ENCODE results near the gene WASHC2A. TPM values are rescaled to one million over a fixed set of nuclear protein-coding genes. Genes with fewer than 3 reads are reported as not detected.
"Not testable (repeated sequence)": the region's sequence is repeated elsewhere in the genome, so short reads cannot be mapped to it uniquely, and the experiment has no call there.

WASHC2A gene
- total and polyA plus RNA-seq, 4 donors = 8.9 to 54.3 (median 26.8) TPM

DNA sequence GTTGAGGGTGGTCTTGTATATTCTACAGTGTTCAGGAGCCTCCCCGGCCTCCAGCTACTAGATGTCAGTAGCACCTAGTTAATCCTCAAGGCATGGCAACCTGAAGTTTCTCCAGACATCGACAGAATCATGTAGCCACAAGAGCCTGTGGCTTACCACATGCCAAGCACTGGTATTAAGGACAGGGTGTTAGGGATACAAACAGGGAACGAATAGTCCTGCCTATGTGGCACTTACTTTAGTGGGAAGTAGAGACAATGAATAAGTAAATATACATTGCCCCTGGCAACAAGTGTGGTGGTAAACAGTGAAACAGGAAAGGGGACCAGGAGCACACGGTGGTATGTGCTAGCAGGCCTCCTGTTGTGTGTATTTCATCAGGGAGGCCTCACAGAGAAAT is 32.4 kb upstream of the WASHC2A start:
- 45 to 51% methylated on average over 4 of the region's 4 CpGs for WGBS, 2 donors
- DNase-seq; H3K4me1 ChIP-seq (ENCODE audit: control insufficient read depth in 1 of 2, insufficient read depth in 2 of 2, low read length in 2 of 2); H3K4me3 ChIP-seq (ENCODE audit: low read length in 2 of 2); intact Hi-C loops (cut with DNase I); H3K27me3 ChIP-seq (ENCODE audit: control insufficient read depth in 1 of 2, insufficient read depth in 2 of 2, low read length in 1 of 2); H3K36me3 ChIP-seq (ENCODE audit: control insufficient read depth in 1 of 2, insufficient read depth in 2 of 2, low read length in 1 of 2); H3K27ac ChIP-seq (ENCODE audit: low read depth in 1 of 2, low read length in 2 of 2); ATAC-seq (ENCODE audit: low FRiP score); H3K9me3 ChIP-seq (ENCODE audit: control insufficient read depth, low read length): not testable (repeated sequence)

DNA sequence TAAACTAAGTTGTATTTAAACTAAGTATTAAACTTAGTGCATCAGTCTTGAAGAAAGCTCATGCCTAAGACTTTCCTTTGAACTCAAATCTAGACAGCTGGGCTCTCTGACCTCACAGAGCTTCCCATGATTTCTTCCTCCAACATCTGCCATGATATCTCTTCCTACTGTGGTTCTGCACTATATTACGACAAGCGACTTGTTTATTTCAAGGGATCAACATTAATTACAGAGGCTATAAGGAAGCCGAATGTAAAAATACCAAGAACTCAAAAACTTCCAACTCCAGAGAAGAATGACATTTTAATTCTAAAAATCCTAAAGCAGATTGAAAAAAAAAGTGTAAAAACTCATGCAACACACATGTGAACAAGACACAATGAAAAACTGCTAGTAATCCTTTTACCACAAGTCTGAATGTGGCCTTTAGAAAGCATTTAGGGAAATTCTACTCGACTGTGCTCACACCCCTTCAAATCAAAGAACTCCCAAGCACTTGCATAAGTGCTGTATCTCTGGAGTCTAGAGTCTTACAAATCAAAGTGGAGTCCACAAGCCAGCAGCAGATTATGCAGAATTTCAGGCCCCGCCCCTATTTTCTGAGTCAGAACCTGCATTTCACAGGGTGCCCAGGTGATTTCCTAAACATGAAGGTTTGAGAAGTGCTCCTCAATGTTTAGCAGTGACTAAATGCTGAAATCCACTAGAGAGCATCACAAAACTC is 22.7 kb upstream of the WASHC2A start:
- no peak for DNase-seq
- H3K27me3 ChIP-seq (ENCODE audit: control insufficient read depth in 1 of 2, insufficient read depth in 2 of 2, low read length in 1 of 2) = no peaks in the 10 kb centered on the region
- no peaks in the 10 kb centered on the region for H3K36me3 ChIP-seq (ENCODE audit: control insufficient read depth in 1 of 2, insufficient read depth in 2 of 2, low read length in 1 of 2)
- no peaks in the 10 kb centered on the region for H3K4me1 ChIP-seq (ENCODE audit: control insufficient read depth in 1 of 2, insufficient read depth in 2 of 2, low read length in 2 of 2)
- no peak for ATAC-seq (ENCODE audit: low FRiP score)
- H3K4me3 ChIP-seq (ENCODE audit: low read length in 2 of 2) = no peak overlapping the region
- H3K27ac ChIP-seq (ENCODE audit: low read depth in 1 of 2, low read length in 2 of 2) = no peak overlapping the region
- intact Hi-C loops (cut with DNase I) = no loop called here
- no peaks in the 10 kb centered on the region for H3K9me3 ChIP-seq (ENCODE audit: control insufficient read depth, low read length)
- 61 to 70% methylated on average over 5 of the region's 5 CpGs for WGBS, 2 donors

DNA sequence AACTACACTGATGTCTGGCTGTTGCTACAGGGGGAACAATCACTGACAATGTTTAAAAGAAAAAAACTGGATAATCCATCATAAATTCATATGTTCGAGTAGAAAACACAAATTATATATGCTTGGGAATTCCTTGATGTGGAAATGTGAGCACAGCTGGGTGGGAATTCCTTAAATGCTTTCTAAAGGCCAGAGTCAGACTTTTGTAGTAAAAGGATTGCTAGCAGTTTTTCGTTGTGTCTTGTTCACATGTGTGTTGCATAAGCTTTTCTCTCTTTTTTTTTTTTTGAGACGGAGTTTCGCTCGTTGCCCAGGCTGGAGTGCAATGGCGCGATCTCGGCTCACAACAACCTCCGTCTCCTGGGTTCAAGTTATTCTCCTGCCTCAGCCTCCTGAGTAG is 21.3 kb upstream of the WASHC2A start:
- H3K4me3 ChIP-seq (ENCODE audit: low read length in 2 of 2); DNase-seq; H3K27ac ChIP-seq (ENCODE audit: low read depth in 1 of 2, low read length in 2 of 2); ATAC-seq (ENCODE audit: low FRiP score); H3K9me3 ChIP-seq (ENCODE audit: control insufficient read depth, low read length); H3K27me3 ChIP-seq (ENCODE audit: control insufficient read depth in 1 of 2, insufficient read depth in 2 of 2, low read length in 1 of 2); intact Hi-C loops (cut with DNase I); H3K36me3 ChIP-seq (ENCODE audit: control insufficient read depth in 1 of 2, insufficient read depth in 2 of 2, low read length in 1 of 2); H3K4me1 ChIP-seq (ENCODE audit: control insufficient read depth in 1 of 2, insufficient read depth in 2 of 2, low read length in 2 of 2): not testable (repeated sequence)
- 44 to 66% methylated on average over 9 of the region's 9 CpGs for WGBS, 2 donors

DNA sequence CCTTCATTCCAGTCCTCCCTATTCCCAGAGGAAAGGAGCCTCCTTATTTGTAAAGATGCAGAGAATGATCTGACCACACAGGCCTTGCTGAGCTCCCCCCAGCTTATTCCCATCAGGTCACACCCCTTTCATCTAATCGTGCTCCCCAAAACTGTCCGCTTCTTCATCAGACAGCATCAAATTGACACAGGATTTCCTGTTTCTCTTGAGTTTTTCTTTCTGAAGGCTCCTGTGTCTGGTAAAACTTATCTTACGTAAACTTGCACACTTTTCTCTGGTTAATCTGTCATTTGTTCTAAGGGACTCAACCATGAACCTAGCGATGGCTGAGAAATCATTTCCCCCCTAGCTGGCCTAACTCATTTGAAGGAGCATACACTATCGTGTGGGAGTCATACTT is 20.2 kb upstream of the WASHC2A start:
- H3K4me3 ChIP-seq (ENCODE audit: low read length in 2 of 2); H3K9me3 ChIP-seq (ENCODE audit: control insufficient read depth, low read length); H3K36me3 ChIP-seq (ENCODE audit: control insufficient read depth in 1 of 2, insufficient read depth in 2 of 2, low read length in 1 of 2); DNase-seq; H3K4me1 ChIP-seq (ENCODE audit: control insufficient read depth in 1 of 2, insufficient read depth in 2 of 2, low read length in 2 of 2); H3K27me3 ChIP-seq (ENCODE audit: control insufficient read depth in 1 of 2, insufficient read depth in 2 of 2, low read length in 1 of 2); intact Hi-C loops (cut with DNase I); H3K27ac ChIP-seq (ENCODE audit: low read depth in 1 of 2, low read length in 2 of 2); ATAC-seq (ENCODE audit: low FRiP score): not testable (repeated sequence)
- 77 to 88% methylated on average over 3 to 5 of the region's 5 CpGs for WGBS, 2 donors

DNA sequence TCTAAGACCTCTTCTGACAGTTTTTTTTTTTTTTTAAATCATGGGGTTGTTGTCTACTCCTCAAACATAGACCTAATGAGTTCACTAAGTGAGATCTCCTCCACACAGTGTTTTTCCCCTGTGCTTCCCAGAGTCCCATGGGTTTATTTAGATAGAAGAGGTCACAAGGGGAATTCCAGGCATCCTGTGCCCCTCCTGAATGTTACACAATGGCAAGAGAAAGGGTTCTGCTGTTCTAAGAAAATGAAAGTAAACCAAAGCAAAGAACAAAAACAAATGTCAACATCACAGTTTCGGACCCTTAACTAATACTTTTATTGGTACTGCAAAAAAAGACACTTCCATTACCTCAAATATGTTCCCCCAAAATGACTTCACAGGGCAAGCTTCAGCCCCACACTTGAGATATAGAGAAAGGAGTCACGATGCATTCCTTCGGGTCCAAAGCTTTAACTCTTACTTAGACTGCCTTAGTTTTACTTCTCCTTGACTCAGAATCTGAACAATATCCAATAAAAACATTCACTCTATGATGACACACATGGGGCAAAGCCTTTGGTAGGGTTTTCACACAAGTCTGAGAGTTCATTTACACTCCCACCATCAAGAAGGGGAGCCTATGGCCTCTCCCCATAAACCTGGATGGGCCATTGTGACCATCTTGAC is 15.6 kb upstream of the WASHC2A start:
- DNase-seq; H3K4me1 ChIP-seq (ENCODE audit: control insufficient read depth in 1 of 2, insufficient read depth in 2 of 2, low read length in 2 of 2); H3K36me3 ChIP-seq (ENCODE audit: control insufficient read depth in 1 of 2, insufficient read depth in 2 of 2, low read length in 1 of 2); ATAC-seq (ENCODE audit: low FRiP score); H3K9me3 ChIP-seq (ENCODE audit: control insufficient read depth, low read length); intact Hi-C loops (cut with DNase I); H3K27me3 ChIP-seq (ENCODE audit: control insufficient read depth in 1 of 2, insufficient read depth in 2 of 2, low read length in 1 of 2); H3K4me3 ChIP-seq (ENCODE audit: low read length in 2 of 2); H3K27ac ChIP-seq (ENCODE audit: low read depth in 1 of 2, low read length in 2 of 2): not testable (repeated sequence)
- WGBS, 2 donors = 53 to 56% methylated on average over 3 of the region's 3 CpGs

DNA sequence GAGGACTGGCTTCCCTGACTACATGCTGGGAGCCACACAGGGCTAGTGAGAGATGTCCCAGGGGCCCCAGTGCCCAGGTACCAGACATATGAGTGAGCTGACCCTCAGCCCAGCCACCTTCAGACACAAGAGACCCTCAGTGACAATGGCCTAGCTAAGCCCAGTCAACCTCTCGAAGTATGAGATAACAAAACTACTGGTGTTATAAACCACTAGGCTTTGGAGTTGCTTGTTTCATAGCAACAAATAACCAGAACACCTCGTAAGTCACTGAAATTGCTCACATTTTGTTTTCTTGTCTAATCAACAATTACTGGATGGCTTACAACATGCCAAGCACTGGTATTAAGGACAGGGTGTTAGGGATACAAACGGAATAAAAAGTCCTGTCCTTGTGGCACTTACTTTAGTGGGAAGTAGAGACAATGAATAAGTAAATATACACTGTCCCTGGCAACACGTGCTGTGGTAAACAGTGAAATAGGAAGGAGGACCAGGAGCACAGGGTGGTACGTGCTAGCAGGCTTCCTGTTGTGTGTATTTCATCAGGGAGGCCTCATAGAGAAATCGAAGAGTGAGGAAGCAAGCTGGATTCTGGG is 14.9 kb upstream of the WASHC2A start:
- DNase-seq; H3K27ac ChIP-seq (ENCODE audit: low read depth in 1 of 2, low read length in 2 of 2); H3K36me3 ChIP-seq (ENCODE audit: control insufficient read depth in 1 of 2, insufficient read depth in 2 of 2, low read length in 1 of 2); H3K27me3 ChIP-seq (ENCODE audit: control insufficient read depth in 1 of 2, insufficient read depth in 2 of 2, low read length in 1 of 2); ATAC-seq (ENCODE audit: low FRiP score); intact Hi-C loops (cut with DNase I); H3K4me3 ChIP-seq (ENCODE audit: low read length in 2 of 2); H3K9me3 ChIP-seq (ENCODE audit: control insufficient read depth, low read length); H3K4me1 ChIP-seq (ENCODE audit: control insufficient read depth in 1 of 2, insufficient read depth in 2 of 2, low read length in 2 of 2): not testable (repeated sequence)
- 61 to 79% methylated on average over 6 of the region's 6 CpGs for WGBS, 2 donors

DNA sequence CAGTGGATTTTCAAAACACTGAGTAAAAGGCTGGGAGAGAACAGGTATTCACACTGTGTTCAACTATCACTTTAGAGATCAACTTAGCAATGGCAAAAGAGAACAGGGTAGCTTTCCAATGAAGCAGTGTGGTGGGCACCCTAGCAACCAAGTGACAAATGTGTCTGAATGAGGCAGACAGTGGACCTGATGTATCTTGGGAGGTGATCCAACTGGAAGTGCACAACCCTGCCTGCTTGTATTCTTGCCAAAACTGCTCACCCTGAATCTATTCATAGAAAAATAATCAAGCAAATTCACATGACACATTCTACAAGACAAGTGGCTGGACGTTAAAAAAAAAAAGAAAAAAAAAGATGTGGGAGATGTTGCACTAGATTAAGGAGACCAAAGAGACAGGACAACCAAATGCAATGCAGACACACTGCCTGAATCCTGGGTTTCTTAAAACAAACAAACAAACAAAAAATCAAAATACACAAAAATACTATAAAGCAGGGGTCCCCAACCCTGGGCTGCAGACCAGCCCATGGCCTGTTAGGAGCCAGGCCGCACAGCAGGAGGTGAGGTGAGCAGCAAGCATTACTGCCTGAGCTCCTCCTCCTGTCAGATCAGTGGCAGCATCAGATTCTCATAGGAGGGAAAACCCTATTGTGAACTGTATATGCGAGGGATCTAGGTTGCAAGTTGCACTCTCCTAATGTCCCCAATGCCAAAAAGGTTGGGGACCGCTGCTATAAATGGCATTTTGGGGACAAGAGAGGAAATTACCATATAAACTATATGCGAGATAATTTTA is 12.1 kb upstream of the WASHC2A start:
- H3K4me1 ChIP-seq (ENCODE audit: control insufficient read depth in 1 of 2, insufficient read depth in 2 of 2, low read length in 2 of 2); intact Hi-C loops (cut with DNase I); H3K27me3 ChIP-seq (ENCODE audit: control insufficient read depth in 1 of 2, insufficient read depth in 2 of 2, low read length in 1 of 2); DNase-seq; H3K4me3 ChIP-seq (ENCODE audit: low read length in 2 of 2); H3K27ac ChIP-seq (ENCODE audit: low read depth in 1 of 2, low read length in 2 of 2); ATAC-seq (ENCODE audit: low FRiP score); H3K36me3 ChIP-seq (ENCODE audit: control insufficient read depth in 1 of 2, insufficient read depth in 2 of 2, low read length in 1 of 2); H3K9me3 ChIP-seq (ENCODE audit: control insufficient read depth, low read length): not testable (repeated sequence)
- WGBS, 2 donors = 63 to 66% methylated on average over 5 of the region's 5 CpGs

DNA sequence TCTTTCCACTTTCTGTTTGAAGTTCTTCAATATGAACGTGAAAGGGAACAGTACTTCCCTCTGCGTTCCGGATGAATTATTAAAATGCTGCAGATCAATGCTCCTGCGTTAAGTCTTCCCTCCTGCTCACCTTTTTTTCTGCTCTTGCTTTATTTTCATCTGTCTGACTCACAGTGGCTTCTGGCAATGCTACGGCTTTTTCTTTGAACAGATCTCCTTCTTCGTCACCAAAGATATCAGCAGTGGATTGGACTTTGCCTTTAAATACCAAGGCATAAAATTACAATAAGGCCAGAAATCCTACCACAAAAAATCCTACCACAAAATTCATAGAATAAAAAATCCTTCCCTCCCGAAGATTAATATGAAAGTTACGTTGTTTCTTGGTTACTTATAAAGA is 11.1 kb upstream of the WASHC2A start:
- ATAC-seq (ENCODE audit: low FRiP score); H3K36me3 ChIP-seq (ENCODE audit: control insufficient read depth in 1 of 2, insufficient read depth in 2 of 2, low read length in 1 of 2); H3K27ac ChIP-seq (ENCODE audit: low read depth in 1 of 2, low read length in 2 of 2); intact Hi-C loops (cut with DNase I); H3K9me3 ChIP-seq (ENCODE audit: control insufficient read depth, low read length); H3K27me3 ChIP-seq (ENCODE audit: control insufficient read depth in 1 of 2, insufficient read depth in 2 of 2, low read length in 1 of 2); H3K4me1 ChIP-seq (ENCODE audit: control insufficient read depth in 1 of 2, insufficient read depth in 2 of 2, low read length in 2 of 2); H3K4me3 ChIP-seq (ENCODE audit: low read length in 2 of 2); DNase-seq: not testable (repeated sequence)
- WGBS, 2 donors = 72 to 75% methylated on average over 8 of the region's 8 CpGs
